Neutrophil (primary cell): ENCODE data around the gene NUBP1.

Experiments used
- H3K27ac ChIP-seq: fragments of 200-600 bp; sonication (generic); 2 replicates; pipeline ENCODE4 v1.5.1; 2016; ENCODE audit warnings: mild to moderate bottlenecking, moderate library complexity
- H3K27me3 ChIP-seq: fragments of 200-600 bp; sonication (generic); 2 replicates; pipeline ENCODE4 v1.6.0; 2016; ENCODE audit warnings: mild to moderate bottlenecking
- H3K36me3 ChIP-seq: fragments of 200-600 bp; sonication (generic); 2 replicates; pipeline ENCODE4 v1.5.1; 2017
- H3K4me1 ChIP-seq, 2 experiments: fragments of 200-600 bp in 1 of 2; sonication (generic) in 1 of 2; 1 replicate in 1 of 2; 2 replicates in 1 of 2; pipeline versions ENCODE4 v1.5.1 to v1.6.1; 2013 to 2016; ENCODE audit warnings: low read depth in 1 of 2, low read length in 1 of 2, mild to moderate bottlenecking in 1 of 2, moderate library complexity in 1 of 2; ENCODE audit not compliant: control insufficient read depth in 1 of 2, insufficient read depth in 1 of 2
- H3K4me3 ChIP-seq, 2 experiments: fragments of 200-600 bp in 1 of 2; sonication (generic) in 1 of 2; 1 replicate in 1 of 2; 2 replicates in 1 of 2; pipeline ENCODE4 v1.5.1; 2013 to 2016; ENCODE audit warnings: low read depth in 1 of 2, low read length in 1 of 2, mild to moderate bottlenecking in 1 of 2, moderate library complexity in 1 of 2
- H3K9me3 ChIP-seq: fragments of 200-600 bp; sonication (generic); 2 replicates; pipeline ENCODE4 v1.5.1; 2016
- CTCF ChIP-seq: fragments of 200-600 bp; sonication (generic); IDR thresholded peaks from 2 replicates; pipeline ENCODE4 v1.5.1; 2016; ENCODE audit warnings: antibody characterized with exemption

Gene NUBP1

GRCh38 chr16:10744370-10745030, 858 bp downstream of the NUBP1 start:
- no peak for TF ChIP-seq CTCF
- H3K4me3 ChIP-seq = peak overlapping the region; percentile 84 to 99
- H3K36me3 ChIP-seq = peaks cover 20% of the 10 kb centered on the region

GRCh38 chr16:10745841-10746240, 2.2 kb downstream of the NUBP1 start:
- H3K4me3 ChIP-seq = no peak overlapping the region
- no peaks in the 10 kb centered on the region for H3K27me3 ChIP-seq
- peaks cover 34% of the 10 kb centered on the region for H3K36me3 ChIP-seq
- no peaks in the 10 kb centered on the region for H3K9me3 ChIP-seq
- peaks cover 11 to 16% of the 10 kb centered on the region in 2 experiments for H3K4me1 ChIP-seq
- TF ChIP-seq CTCF = no peak
- H3K27ac ChIP-seq = no peak overlapping the region

More at GRCh38 chr16:10744370-10745030, 858 bp downstream of the NUBP1 start:
- Histone ChIP-seq H3K27me3 (no peaks in the 10 kb centered on the region), H3K27ac (peak overlapping the region; percentile 98), H3K9me3 (no peaks in the 10 kb centered on the region), H3K4me1 (peaks cover 11 to 16% of the 10 kb centered on the region in 2 experiments)

GRCh38 chr16:10750793-10751192, 7.2 kb downstream of the NUBP1 start:
- Histone ChIP-seq H3K4me1 (no peaks in the 10 kb centered on the region), H3K4me3 (no peak overlapping the region), H3K36me3 (peaks cover 70% of the 10 kb centered on the region), H3K27me3 (no peaks in the 10 kb centered on the region), H3K27ac (no peak overlapping the region), H3K9me3 (no peaks in the 10 kb centered on the region)
- no peak for TF ChIP-seq CTCF

GRCh38 chr16:10751291-10751697, 7.7 kb downstream of the NUBP1 start:
- H3K27me3 ChIP-seq = no peaks in the 10 kb centered on the region
- TF ChIP-seq CTCF = no peak
- H3K4me3 ChIP-seq = no peak overlapping the region
- peaks cover 73% of the 10 kb centered on the region for H3K36me3 ChIP-seq
- H3K27ac ChIP-seq = no peak overlapping the region
- no peaks in the 10 kb centered on the region for H3K9me3 ChIP-seq
- no peaks in the 10 kb centered on the region for H3K4me1 ChIP-seq

GRCh38 chr16:10752843-10753523, 9.3 kb downstream of the NUBP1 start:
- TF ChIP-seq CTCF = no peak
- H3K27ac ChIP-seq = no peak overlapping the region
- no peaks in the 10 kb centered on the region for H3K27me3 ChIP-seq
- peaks cover 85% of the 10 kb centered on the region for H3K36me3 ChIP-seq
- H3K4me3 ChIP-seq = no peak overlapping the region
- H3K9me3 ChIP-seq = no peaks in the 10 kb centered on the region
- H3K4me1 ChIP-seq = no peaks in the 10 kb centered on the region
